T-cell (primary cell): ENCODE results near the gene LXN. TPM values are rescaled to one million over a fixed set of nuclear protein-coding genes. Genes with fewer than 3 reads are reported as not detected.
A peak's percentile ranks its signal among the peaks of the same experiment; 100 is the strongest.

ENCODE experiments used
- ATAC-seq, 4 experiments: fragments of 200-7000 bp in 3 of 4; fragments of 150-1000 bp in 1 of 4; cut with Tn5 transposase; replicated peaks in 1 of 4; 1 replicate in 3 of 4; 2 replicates in 1 of 4; pipeline ENCODE4 v1.10.0; 2021; ENCODE audit warnings: moderate library complexity in 3 of 4, mild to moderate bottlenecking in 2 of 4, moderate number of reproducible peaks in 1 of 4
- CTCF ChIA-PET, 2 donors: fragments of 300-600 bp; sonication (Branson Sonifier 250); formaldehyde crosslinking; loops; one replicate each; lab custom pipeline; 2022; ENCODE audit warnings: antibody characterized with exemption in 2 of 2; lab: Charles Lee
- POLR2A ChIA-PET, 2 donors: fragments of 300-600 bp; sonication (Branson Sonifier 250); formaldehyde crosslinking; loops; one replicate each; lab custom pipeline; 2022; ENCODE audit warnings: antibody characterized with exemption in 2 of 2; lab: Charles Lee
- DNase-seq, 35 experiments: peaks; one replicate each; pipeline versions ENCODE4 v3.0.0 to v3.0.0-alpha.2; 2013 to 2023
- H3K27ac ChIP-seq: one replicate; pipeline ENCODE4 v1.5.1; 2013; ENCODE audit warnings: low read length
- H3K27me3 ChIP-seq, 2 experiments: replicated peaks in 1 of 2; 1 replicate in 1 of 2; 2 replicates in 1 of 2; pipeline versions ENCODE4 v1.6.1 to v1.7.0; 2013; ENCODE audit warnings: low read length in 1 of 2, mixed read lengths in 1 of 2; ENCODE audit not compliant: control insufficient read depth in 2 of 2, insufficient read depth in 2 of 2; ENCODE audit errors: extremely low read depth in 1 of 2
- H3K36me3 ChIP-seq, 2 donors: 1 replicate in 1 of 2; 2 replicates in 1 of 2; pipeline versions ENCODE4 v1.6.1 to v1.7.0; 2013; ENCODE audit warnings: low read length in 1 of 2; ENCODE audit not compliant: control insufficient read depth in 2 of 2, insufficient read depth in 1 of 2; ENCODE audit errors: extremely low read depth in 1 of 2
- H3K4me1 ChIP-seq, 2 experiments: 1 replicate in 1 of 2; 2 replicates in 1 of 2; pipeline versions ENCODE4 v1.6.1 to v1.7.0; 2013; ENCODE audit warnings: low read length in 2 of 2, mixed read lengths in 1 of 2; ENCODE audit not compliant: insufficient read depth in 2 of 2, control insufficient read depth in 1 of 2; ENCODE audit errors: extremely low read depth in 1 of 2
- H3K4me3 ChIP-seq, 2 donors: 1 replicate in 1 of 2; 2 replicates in 1 of 2; pipeline versions ENCODE4 v1.5.1 to v1.7.0; 2013; ENCODE audit warnings: mild to moderate bottlenecking in 2 of 2, low read length in 1 of 2, moderate library complexity in 1 of 2; ENCODE audit not compliant: control insufficient read depth in 1 of 2; ENCODE audit errors: extremely low read depth in 1 of 2
- H3K9me3 ChIP-seq: 2 replicates; pipeline ENCODE4 v1.7.0; 2013
- H3K27ac Mint-ChIP-seq, 2 donors: one replicate each; pipeline ENCODE4 v1.8.0; 2020 to 2021; ENCODE audit warnings: mild to moderate bottlenecking in 2 of 2, mixed read lengths in 2 of 2
- H3K27me3 Mint-ChIP-seq, 2 donors: one replicate each; pipeline ENCODE4 v1.8.0; 2021 to 2022; ENCODE audit warnings: mixed read lengths in 2 of 2
- H3K36me3 Mint-ChIP-seq: one replicate; pipeline ENCODE4 v1.8.0; 2021; ENCODE audit warnings: mixed read lengths
- H3K4me1 Mint-ChIP-seq, 3 donors: one replicate each; pipeline ENCODE4 v1.8.0; 2020 to 2022; ENCODE audit warnings: mixed read lengths in 3 of 3, mild to moderate bottlenecking in 1 of 3
- H3K4me3 Mint-ChIP-seq, 3 donors: one replicate each; pipeline ENCODE4 v1.8.0; 2020 to 2022; ENCODE audit warnings: mild to moderate bottlenecking in 3 of 3, mixed read lengths in 3 of 3, moderate library complexity in 3 of 3
- H3K9me3 Mint-ChIP-seq, 3 donors: one replicate each; pipeline ENCODE4 v1.8.0; 2020 to 2022; ENCODE audit warnings: mixed read lengths in 3 of 3
- WGBS: methylation state at CpG from one replicate; pipeline ENCODE4 v1.1.5; 2013; ENCODE audit warnings: missing lambda C conversion rate; ENCODE audit not compliant: insufficient coverage; 5-methylcytosine and 5-hydroxymethylcytosine counted together
- total RNA-seq, 35 experiments: library from RNA in 6 of 35; stranded (reverse) in 6 of 35; fragments of 120-200 nt in 1 of 35; gene quantifications; one replicate each; pipeline versions ENCODE4 v1.2.1 to v1.2.4 and lab custom pipeline; 2013 to 2026

Gene LXN
- total RNA-seq, 5 donors from 2014 or later (not counting 1 experiment from before 2014, with no cell fraction given) = 2.5 to 6.7 (median 3.9) TPM

DNA sequence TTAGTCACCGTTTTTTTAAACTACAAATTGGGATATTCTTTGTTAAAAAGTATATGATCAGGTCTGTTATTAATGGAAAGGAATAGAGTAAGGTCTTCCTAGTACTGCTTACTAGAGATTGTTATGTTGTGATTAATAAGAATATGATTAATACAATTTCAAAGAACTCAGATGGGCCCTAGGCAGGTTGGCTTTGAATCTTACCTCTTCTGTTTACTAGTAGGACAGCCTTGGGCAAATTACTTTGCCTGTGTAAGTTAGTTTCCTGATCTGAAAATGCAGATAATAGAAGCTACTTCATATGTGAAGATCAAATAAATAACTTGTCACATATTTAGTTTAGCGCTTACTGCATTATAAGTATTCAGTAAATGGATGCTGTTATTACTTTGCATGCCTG lies 21.3 kb downstream of the LXN start:
- no CpG with 5 or more reads among the region's 2 CpGs for WGBS
- H3K4me1 Mint-ChIP-seq = peaks cover 20 to 32% (median 27%) of the 10 kb centered on the region in 3 donors
- Histone ChIP-seq H3K4me3 (no peak overlapping the region), H3K27ac (no peak overlapping the region), H3K4me1 (no peaks in the 10 kb centered on the region), H3K27me3 (no peaks in the 10 kb centered on the region), H3K9me3 (no peaks in the 10 kb centered on the region), H3K36me3 (peaks cover 0 to 59% of the 10 kb centered on the region in 2 donors)
- ChIA-PET CTCF (interaction anchor here in 1 of 2 donors (0.7 to 1.3 kb wide), 3 partner anchors 8 to 11 kb away, joined by 3 to 5 read pairs (median 4); no protein-coding TSS in a partner anchor), POLR2A (interaction anchor here in 1 of 2 donors (0.6 kb wide), 1 partner anchor 159 kb away, joined by 3 read pairs; no protein-coding TSS in a partner anchor)
- no peaks in the 10 kb centered on the region for H3K9me3 Mint-ChIP-seq
- no peaks in the 10 kb centered on the region for H3K27me3 Mint-ChIP-seq
- H3K4me3 Mint-ChIP-seq = no peak overlapping the region
- ATAC-seq (no peak), DNase-seq (no peak)
- peaks cover 41% of the 10 kb centered on the region for H3K36me3 Mint-ChIP-seq
- H3K27ac Mint-ChIP-seq = no peak overlapping the region

DNA sequence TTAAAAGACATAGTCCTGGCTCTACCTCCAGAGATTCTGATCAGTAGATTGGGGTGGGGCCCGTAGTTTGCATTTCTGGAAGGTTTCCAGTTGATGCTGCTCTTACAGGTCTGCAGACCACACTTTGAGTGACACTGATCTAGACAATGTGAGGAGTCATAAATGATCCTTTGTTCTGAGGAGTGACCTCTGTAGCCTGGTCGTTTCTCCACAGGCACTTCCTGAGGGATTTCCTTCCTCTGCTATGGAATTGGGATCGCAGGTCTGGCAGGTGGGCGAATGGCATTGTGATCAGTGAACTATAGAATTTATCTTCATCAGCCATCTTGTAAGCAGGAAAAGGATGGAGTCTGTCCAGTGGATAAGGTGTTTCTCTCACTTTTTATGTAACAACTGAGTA lies 22.7 kb downstream of the LXN start:
- Histone ChIP-seq H3K4me3 (no peak overlapping the region), H3K27me3 (no peaks in the 10 kb centered on the region), H3K27ac (no peak overlapping the region), H3K36me3 (peaks cover 0 to 54% of the 10 kb centered on the region in 2 donors), H3K4me1 (peaks cover 0 to 4% of the 10 kb centered on the region in 2 experiments), H3K9me3 (no peaks in the 10 kb centered on the region)
- Mint-ChIP-seq H3K36me3 (peaks cover 42% of the 10 kb centered on the region), H3K4me3 (no peak overlapping the region), H3K27ac (peak overlapping the region; percentile 5 to 39), H3K9me3 (no peaks in the 10 kb centered on the region), H3K4me1 (peaks cover 34 to 44% (median 38%) of the 10 kb centered on the region in 3 donors), H3K27me3 (no peaks in the 10 kb centered on the region)
- no peak for ATAC-seq
- CTCF ChIA-PET = no interaction called here
- 100% methylated on average over 1 of the region's 4 CpGs for WGBS
- DNase-seq = no peak
- POLR2A ChIA-PET = no interaction called here

DNA sequence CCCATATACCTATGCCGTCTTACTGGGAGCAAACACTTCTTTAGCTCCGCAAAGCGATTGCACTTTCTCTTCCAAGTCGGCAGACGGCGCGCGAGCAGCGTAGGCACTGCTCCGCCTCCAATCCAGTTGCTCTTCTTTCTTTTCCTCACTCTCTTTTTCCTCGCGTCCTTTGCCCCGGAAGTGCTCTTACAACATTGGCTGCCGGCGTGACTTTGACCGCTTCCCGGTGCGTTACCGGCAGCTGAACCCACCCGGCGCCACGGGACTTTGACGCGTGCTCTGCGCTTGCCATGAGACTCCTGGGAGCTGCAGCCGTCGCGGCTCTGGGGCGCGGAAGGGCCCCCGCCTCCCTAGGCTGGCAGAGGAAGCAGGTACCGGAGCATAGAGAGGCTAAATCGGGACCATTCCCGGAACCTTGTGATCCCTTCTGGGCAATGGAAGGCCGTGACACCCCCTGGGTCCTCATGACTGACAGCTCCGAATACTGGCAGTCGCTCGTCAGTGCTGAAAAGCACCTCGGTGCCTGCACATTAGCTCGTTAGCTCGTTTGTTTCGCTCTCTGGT lies 28.0 kb downstream of the LXN start, which contains the start of gene GFM1:
GFM1 (plus strand) TSS at position 183 of the 564 bp plus-strand sequence; CDS start at position 291, 108 bp downstream.
- Mint-ChIP-seq H3K9me3 (no peaks in the 10 kb centered on the region), H3K4me1 (peaks cover 38 to 53% (median 48%) of the 10 kb centered on the region in 3 donors), H3K36me3 (peaks cover 21% of the 10 kb centered on the region)

DNA sequence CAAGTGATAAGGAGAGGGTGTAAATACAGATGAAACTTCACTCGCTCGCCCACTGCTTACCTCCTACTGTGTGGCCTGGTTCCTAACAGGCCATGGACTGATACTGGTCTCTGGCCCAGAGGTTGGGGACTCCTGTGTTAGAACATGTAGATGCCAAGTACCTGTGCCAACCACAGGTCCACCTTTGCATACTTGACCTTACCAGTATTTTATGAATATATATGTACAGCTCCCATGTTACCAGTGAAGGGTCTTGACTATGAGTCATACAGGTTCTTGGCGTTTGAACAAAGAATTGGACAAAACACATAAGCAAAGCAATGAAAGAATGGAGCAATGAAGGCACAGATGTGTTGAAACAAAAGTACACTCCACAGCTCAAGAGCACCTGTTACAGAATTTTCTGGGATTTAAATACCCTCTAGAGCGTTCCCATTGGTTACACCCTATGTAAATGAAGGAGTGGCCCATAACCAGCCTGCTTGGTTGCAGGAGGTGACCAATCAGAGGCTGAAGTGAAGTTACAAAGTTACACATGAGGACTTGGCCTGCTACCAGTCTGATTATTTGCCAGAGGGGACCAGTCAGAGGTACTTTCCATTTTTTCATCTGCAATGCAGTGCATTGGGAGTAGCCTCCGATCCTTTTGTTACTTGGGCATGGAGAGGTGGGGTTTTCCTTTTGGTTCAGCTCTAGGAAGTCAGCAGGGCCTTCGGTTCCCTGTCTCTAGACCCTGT lies 29.8 kb downstream of the LXN start:
- Mint-ChIP-seq H3K36me3 (peaks cover 10% of the 10 kb centered on the region), H3K4me1 (peaks cover 32 to 45% (median 39%) of the 10 kb centered on the region in 3 donors), H3K27me3 (no peaks in the 10 kb centered on the region), H3K9me3 (no peaks in the 10 kb centered on the region), H3K27ac (peak overlapping the region; percentile 22 to 65), H3K4me3 (no peak overlapping the region)
- H3K27ac ChIP-seq = peak overlapping the region; percentile 31
- H3K4me3 ChIP-seq = no peak overlapping the region
- ATAC-seq = no peak
- peaks cover 6 to 19% of the 10 kb centered on the region in 2 experiments for H3K4me1 ChIP-seq
- ChIA-PET CTCF (interaction anchor here (0.8 to 4.7 kb wide), 4 partner anchors 9 to 103 kb away, joined by 3 to 59 read pairs (median 4); no protein-coding TSS in a partner anchor), POLR2A (no interaction called here)
- H3K36me3 ChIP-seq = peaks cover 0 to 10% of the 10 kb centered on the region in 2 donors
- 100% methylated on average over 2 of the region's 6 CpGs for WGBS
- DNase-seq = no peak
- no peaks in the 10 kb centered on the region for H3K9me3 ChIP-seq
- H3K27me3 ChIP-seq = no peaks in the 10 kb centered on the region

More for the DNA sequence above, 28.0 kb downstream of the LXN start, which contains the start of gene GFM1:
- peak within 1 kb of the TSS; percentile 88 to 94 for H3K27ac Mint-ChIP-seq
- Histone ChIP-seq H3K4me1 (peaks cover 6 to 19% of the 10 kb centered on the region in 2 experiments), H3K27me3 (no peaks in the 10 kb centered on the region), H3K4me3 (peak within 1 kb of the TSS; percentile 74 to 99), H3K36me3 (peaks cover 0 to 22% of the 10 kb centered on the region in 2 donors), H3K9me3 (no peaks in the 10 kb centered on the region), H3K27ac (peak within 1 kb of the TSS; percentile 40)
- no peaks in the 10 kb centered on the region for H3K27me3 Mint-ChIP-seq
- ChIA-PET CTCF (interaction anchor here (0.5 to 4.7 kb wide), 22 partner anchors 10 to 1920 kb away, joined by 3 to 59 read pairs (median 4); partner anchors contain the start of genes LXN (in 1 of the 2), MFSD1 (in 1 of the 2), RSRC1 (in 1 of the 2) and TRIM59 (in 1 of the 2)), POLR2A (interaction anchor here (0.6 to 2.2 kb wide), 5 partner anchors 10 to 1483 kb away, joined by 3 to 12 read pairs (median 6); partner anchors contain the start of gene MFSD1 (in 1 of the 2))
- under 1% methylated on average over 42 of the region's 42 CpGs for WGBS
- peak; percentile 73 to 95 (median 87) for DNase-seq
- H3K4me3 Mint-ChIP-seq = peak within 1 kb of the TSS; percentile 89 to 97 (median 96)
- ATAC-seq = peak; percentile 94 to 98 (median 96)

DNA sequence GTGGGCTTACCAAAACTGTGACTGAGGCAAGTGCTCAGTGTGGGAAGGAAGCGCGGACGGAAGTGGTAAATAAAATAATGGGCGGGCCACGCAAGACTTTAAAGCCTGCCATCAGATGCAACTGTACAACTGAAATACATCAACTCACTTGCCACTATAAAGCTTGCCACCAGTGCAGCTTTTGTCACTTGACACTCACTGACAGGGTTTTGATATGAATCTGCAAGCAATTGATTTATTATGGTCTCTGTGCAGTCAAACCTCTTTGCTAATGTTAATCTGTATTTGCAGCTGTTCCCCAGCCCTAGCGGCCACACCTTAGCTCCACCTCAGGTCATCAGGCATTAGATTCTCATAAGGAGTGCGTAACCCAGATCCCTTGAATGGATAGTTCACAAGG lies 30.4 kb downstream of the LXN start:
- Histone ChIP-seq H3K4me3 (no peak overlapping the region), H3K9me3 (no peaks in the 10 kb centered on the region), H3K27ac (peak overlapping the region; percentile 31), H3K4me1 (peaks cover 6 to 19% of the 10 kb centered on the region in 2 experiments), H3K27me3 (no peaks in the 10 kb centered on the region), H3K36me3 (peaks cover 0 to 6% of the 10 kb centered on the region in 2 donors)
- peak in 2 of 35 experiments; percentile 1 to 28 for DNase-seq
- no peak for ATAC-seq
- Mint-ChIP-seq H3K27me3 (no peaks in the 10 kb centered on the region), H3K9me3 (no peaks in the 10 kb centered on the region), H3K36me3 (peaks cover 9% of the 10 kb centered on the region), H3K4me3 (no peak overlapping the region), H3K27ac (peak overlapping the region; percentile 22 to 87), H3K4me1 (peaks cover 28 to 40% (median 36%) of the 10 kb centered on the region in 3 donors)
- ChIA-PET CTCF (interaction anchor here (0.8 to 1.0 kb wide), 2 partner anchors 9 to 85 kb away, joined by 3 read pairs; no protein-coding TSS in a partner anchor), POLR2A (no interaction called here)
- WGBS = 83% methylated on average over 1 of the region's 7 CpGs

DNA sequence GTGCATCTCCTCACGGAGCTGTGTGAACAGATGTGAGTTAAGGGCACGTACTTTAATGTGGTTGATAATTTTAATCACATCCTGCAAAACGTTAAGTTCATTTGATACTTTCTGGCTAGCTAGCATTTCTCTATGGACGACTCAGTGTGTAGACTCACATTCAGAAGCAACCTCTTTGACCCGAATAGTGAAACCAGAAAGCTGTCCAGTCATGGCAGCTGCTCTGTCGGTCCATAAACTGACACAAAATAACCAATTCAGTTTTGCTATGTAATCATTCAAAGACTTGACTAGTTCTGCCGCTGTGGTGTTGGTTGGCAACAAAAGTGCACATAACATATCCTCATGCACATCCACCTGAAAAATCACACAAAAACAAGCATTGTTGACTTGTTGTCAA lies 31.8 kb downstream of the LXN start:
- POLR2A ChIA-PET = no interaction called here
- no peak overlapping the region for H3K4me3 ChIP-seq
- H3K4me1 Mint-ChIP-seq = peaks cover 17 to 29% (median 25%) of the 10 kb centered on the region in 3 donors
- peaks cover 0 to 1% of the 10 kb centered on the region in 2 donors for H3K27me3 Mint-ChIP-seq
- no peak overlapping the region for H3K27ac ChIP-seq
- H3K36me3 Mint-ChIP-seq = no peaks in the 10 kb centered on the region
- H3K9me3 ChIP-seq = no peaks in the 10 kb centered on the region
- CTCF ChIA-PET = interaction anchor here in 1 of 2 donors (0.7 kb wide), 1 partner anchor 18 kb away, joined by 3 read pairs; no protein-coding TSS in a partner anchor
- no peak overlapping the region for H3K4me3 Mint-ChIP-seq
- WGBS = 65% methylated on average over 4 of the region's 7 CpGs
- no peak for ATAC-seq
- no peak overlapping the region for H3K27ac Mint-ChIP-seq
- H3K9me3 Mint-ChIP-seq = no peaks in the 10 kb centered on the region
- peaks cover 4 to 19% of the 10 kb centered on the region in 2 experiments for H3K4me1 ChIP-seq
- DNase-seq = no peak
- no peaks in the 10 kb centered on the region for H3K27me3 ChIP-seq
- H3K36me3 ChIP-seq = no peaks in the 10 kb centered on the region
